ENCODE measurements around the gene MARCHF10. TPM values are rescaled to one million over a fixed set of nuclear protein-coding genes. Genes with fewer than 3 reads are reported as not detected.

MARCHF10 gene
- total RNA-seq: 5.1 TPM
- long read RNA-seq, partial matches to known transcripts: 1 of 3 reads
- long read RNA-seq, other reads (novel, unspliced or antisense): 1 of 3 reads

DNA sequence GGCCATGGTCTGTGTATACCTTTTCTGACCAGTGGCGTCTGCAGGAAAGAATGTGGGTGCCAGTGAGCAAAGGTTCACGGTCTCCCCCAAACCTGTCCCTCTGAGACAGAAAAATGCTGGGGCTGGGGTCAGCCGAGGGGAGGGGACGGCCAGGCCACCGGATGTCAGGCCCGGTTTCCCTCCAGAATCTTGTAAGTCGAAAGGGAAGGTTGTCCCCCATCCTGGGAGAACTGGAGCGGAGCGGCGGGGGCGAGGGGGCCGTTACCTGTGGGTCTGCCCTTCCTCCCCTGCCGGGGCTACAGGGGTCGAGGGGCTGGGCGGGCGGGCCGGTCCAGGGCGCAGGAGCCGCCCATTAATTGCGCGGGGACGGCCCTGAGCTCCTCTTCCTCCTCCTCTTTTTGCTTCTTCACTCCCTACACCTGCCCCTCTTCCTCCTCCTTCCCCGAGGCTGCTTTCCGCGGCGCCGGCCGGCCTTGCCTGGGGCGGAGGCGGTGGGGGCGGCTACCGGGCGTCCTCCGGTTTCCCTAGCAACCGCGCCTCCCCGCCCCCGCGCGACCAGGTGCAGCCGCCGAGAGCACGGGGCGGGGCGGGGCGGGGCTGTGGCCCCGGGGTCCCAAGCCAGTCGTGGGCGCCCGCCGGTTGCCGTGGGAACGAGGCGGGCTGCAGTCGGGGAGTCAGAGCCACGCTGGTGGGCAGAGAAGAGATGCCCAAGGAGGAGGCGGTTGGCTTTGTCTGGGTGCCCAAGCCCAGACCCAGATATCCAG lies at the start of gene MARCHF10:
MARCHF10 (minus strand) TSS at position 503 of the 764 bp plus-strand sequence. CDS start 6,579 bp downstream, outside the sequence.
- TF ChIP-seq, protein P1, sequence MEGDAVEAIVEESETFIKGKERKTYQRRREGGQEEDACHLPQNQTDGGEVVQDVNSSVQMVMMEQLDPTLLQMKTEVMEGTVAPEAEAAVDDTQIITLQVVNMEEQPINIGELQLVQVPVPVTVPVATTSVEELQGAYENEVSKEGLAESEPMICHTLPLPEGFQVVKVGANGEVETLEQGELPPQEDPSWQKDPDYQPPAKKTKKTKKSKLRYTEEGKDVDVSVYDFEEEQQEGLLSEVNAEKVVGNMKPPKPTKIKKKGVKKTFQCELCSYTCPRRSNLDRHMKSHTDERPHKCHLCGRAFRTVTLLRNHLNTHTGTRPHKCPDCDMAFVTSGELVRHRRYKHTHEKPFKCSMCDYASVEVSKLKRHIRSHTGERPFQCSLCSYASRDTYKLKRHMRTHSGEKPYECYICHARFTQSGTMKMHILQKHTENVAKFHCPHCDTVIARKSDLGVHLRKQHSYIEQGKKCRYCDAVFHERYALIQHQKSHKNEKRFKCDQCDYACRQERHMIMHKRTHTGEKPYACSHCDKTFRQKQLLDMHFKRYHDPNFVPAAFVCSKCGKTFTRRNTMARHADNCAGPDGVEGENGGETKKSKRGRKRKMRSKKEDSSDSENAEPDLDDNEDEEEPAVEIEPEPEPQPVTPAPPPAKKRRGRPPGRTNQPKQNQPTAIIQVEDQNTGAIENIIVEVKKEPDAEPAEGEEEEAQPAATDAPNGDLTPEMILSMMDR (IDR thresholded peaks at IDR 0.05): no peak
- H3K27me3 ChIP-seq (ENCODE audit: low read depth): peaks cover 14% of the 10 kb centered on the region
- DNase-seq (peak; percentile 60), ATAC-seq (peak; percentile 71 to 89)
- H3K9me3 ChIP-seq: no peaks in the 10 kb centered on the region
- intact Hi-C loops (cut with DNase I): no loop called here
- no peak within 1 kb of the TSS for H3K27ac ChIP-seq
- peaks cover 7% of the 10 kb centered on the region for H3K4me1 ChIP-seq
- H3K4me3 ChIP-seq: peak within 1 kb of the TSS; percentile 43
- H3K36me3 ChIP-seq: no peaks in the 10 kb centered on the region

DNA sequence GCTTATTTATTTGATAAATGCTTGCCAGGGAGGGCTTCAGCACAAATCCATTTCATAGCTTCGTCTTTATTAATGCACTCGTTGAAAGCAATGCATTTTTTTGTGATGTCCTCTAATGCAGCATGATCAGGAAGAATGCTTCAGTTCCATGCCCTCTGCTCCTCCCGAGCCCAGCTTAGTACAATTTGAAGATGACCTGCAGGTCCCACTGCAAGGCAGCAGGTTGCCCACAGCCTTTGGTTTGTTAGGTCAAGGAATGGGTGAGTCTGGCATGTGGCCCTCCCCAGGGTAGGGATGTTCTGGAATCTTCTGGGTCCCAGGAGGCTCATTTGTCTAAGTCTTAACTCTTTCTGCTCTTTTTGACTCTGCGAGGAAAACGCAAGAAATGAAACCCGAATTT lies 49.4 kb upstream of the MARCHF10 start:
- intact Hi-C loops (cut with DNase I): no loop called here
- Histone ChIP-seq H3K27me3 (ENCODE audit: low read depth) (no peaks in the 10 kb centered on the region), H3K36me3 (no peaks in the 10 kb centered on the region), H3K4me1 (peaks cover 6% of the 10 kb centered on the region), H3K4me3 (no peak overlapping the region), H3K9me3 (no peaks in the 10 kb centered on the region), H3K27ac (no peak overlapping the region)
- TF ChIP-seq, protein P1 (IDR thresholded peaks at IDR 0.05): no peak
- ATAC-seq (no peak), DNase-seq (no peak)

GRCh38 chr17:62856594-62856993 lies 48.5 kb upstream of the MARCHF10 start:
- Histone ChIP-seq H3K4me3 (no peak overlapping the region), H3K36me3 (no peaks in the 10 kb centered on the region), H3K4me1 (peaks cover 6% of the 10 kb centered on the region), H3K27me3 (ENCODE audit: low read depth) (no peaks in the 10 kb centered on the region), H3K27ac (no peak overlapping the region), H3K9me3 (no peaks in the 10 kb centered on the region)
- ATAC-seq (no peak), DNase-seq (no peak)
- TF ChIP-seq, protein P1 (IDR thresholded peaks at IDR 0.05): no peak
- intact Hi-C loops (cut with DNase I): no loop called here

- Histone ChIP-seq H3K9me3 (no peaks in the 10 kb centered on the region), H3K27me3 (ENCODE audit: low read depth) (no peaks in the 10 kb centered on the region), H3K4me1 (peaks cover 6% of the 10 kb centered on the region), H3K27ac (no peak overlapping the region), H3K36me3 (no peaks in the 10 kb centered on the region), H3K4me3 (no peak overlapping the region)
- DNase-seq: no peak
- TF ChIP-seq, protein P1 (IDR thresholded peaks at IDR 0.05): no peak
- no peak for ATAC-seq
- intact Hi-C loops (cut with DNase I): no loop called here
Measured at GRCh38 chr17:62855156-62855555, 47.0 kb upstream of the MARCHF10 start.

DNA sequence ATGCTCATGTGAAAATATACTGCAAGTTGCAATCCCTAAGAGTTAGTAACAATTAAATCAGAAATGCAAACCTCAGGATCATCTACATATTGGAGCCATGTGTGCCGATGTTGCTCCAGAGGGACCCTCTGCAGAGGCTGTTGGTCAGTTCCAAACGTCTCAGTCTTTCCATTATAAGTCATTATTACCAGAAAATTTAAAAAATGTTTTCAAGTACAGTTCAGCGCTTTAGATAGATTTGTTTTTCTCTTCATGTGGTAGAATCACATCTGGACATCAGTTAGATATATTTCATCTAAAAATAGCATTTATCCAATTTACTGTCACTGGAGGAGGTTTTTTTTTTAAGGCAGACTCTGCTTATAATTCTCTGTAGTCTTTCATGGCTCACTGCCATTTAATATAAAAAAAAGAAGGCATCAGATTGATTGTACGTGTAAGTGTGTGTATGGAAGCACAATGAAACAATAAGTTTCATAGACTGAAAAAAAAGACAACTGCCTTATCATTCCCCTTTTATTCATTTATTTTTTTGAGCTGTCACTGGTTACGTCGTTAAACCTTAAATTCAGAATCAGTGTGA lies 46.1 kb upstream of the MARCHF10 start:
- TF ChIP-seq, protein P1 (IDR thresholded peaks at IDR 0.05): no peak
- ATAC-seq: no peak
- H3K4me3 ChIP-seq: no peak overlapping the region
- H3K36me3 ChIP-seq: no peaks in the 10 kb centered on the region
- H3K9me3 ChIP-seq: no peaks in the 10 kb centered on the region
- intact Hi-C loops (cut with DNase I): no loop called here
- no peaks in the 10 kb centered on the region for H3K27me3 ChIP-seq (ENCODE audit: low read depth)
- H3K4me1 ChIP-seq: no peaks in the 10 kb centered on the region
- DNase-seq: no peak
- H3K27ac ChIP-seq: no peak overlapping the region
